Caco-2 (cell line): ENCODE data around the gene MBD6. TPM values are rescaled to one million over a fixed set of nuclear protein-coding genes. Genes with fewer than 3 reads are reported as not detected.
"Not testable (repeated sequence)": the region's sequence is repeated elsewhere in the genome, so short reads cannot be mapped to it uniquely, and the experiment has no call there.

Experiments
- BruUV-seq: library from RNA; stranded (reverse); fragments of 400-500 nt; replicated peaks from 2 replicates; lab custom pipeline; 2021; lab: Mats Ljungman, UMichigan
- CTCF ChIA-PET: fragments of 300-600 bp; sonication (Branson Sonifier 250); formaldehyde crosslinking; loops from one replicate; lab custom pipeline; 2022; ENCODE audit warnings: antibody characterized with exemption; lab: Charles Lee
- POLR2A ChIA-PET: fragments of 300-600 bp; sonication (Branson Sonifier 250); formaldehyde crosslinking; loops from one replicate; lab custom pipeline; 2022; ENCODE audit warnings: antibody characterized with exemption; lab: Charles Lee
- DNase-seq, 2 experiments: peaks; one replicate each; pipeline versions ENCODE4 v3.0.0 to v3.0.0-alpha.2; 2020 to 2022
- H3K27me3 ChIP-seq: replicated peaks from 2 replicates; pipeline ENCODE4 v1.6.0; 2011; ENCODE audit warnings: low read length; ENCODE audit not compliant: control insufficient read depth, insufficient read depth
- H3K36me3 ChIP-seq: 2 replicates; pipeline ENCODE4 v1.5.1; 2011; ENCODE audit warnings: low read length; ENCODE audit not compliant: control insufficient read depth, insufficient read depth
- H3K4me1 ChIP-seq: fragments of 250-450 bp; sonication (Bioruptor Pico); 2 replicates; pipeline ENCODE4 v1.5.1; 2020; ENCODE audit warnings: mild to moderate bottlenecking
- H3K4me3 ChIP-seq: 2 replicates; pipeline ENCODE4 v1.5.1; 2011; ENCODE audit warnings: low read depth, mild to moderate bottlenecking, control low read depth, low read length
- H3K9me3 ChIP-seq: fragments of 250-450 bp; sonication (Bioruptor Pico); 2 replicates; pipeline ENCODE4 v1.5.1; 2020; ENCODE audit warnings: mild to moderate bottlenecking, moderate library complexity
- H3K27ac Mint-ChIP-seq: one replicate; pipeline ENCODE4 v1.8.0; 2022; ENCODE audit warnings: mixed read lengths; ENCODE audit not compliant: unreplicated experiment
- H3K27me3 Mint-ChIP-seq: one replicate; pipeline ENCODE4 v1.8.0; 2022; ENCODE audit warnings: mixed read lengths; ENCODE audit not compliant: insufficient read depth, unreplicated experiment
- H3K36me3 Mint-ChIP-seq: one replicate; pipeline ENCODE4 v1.8.0; 2022; ENCODE audit warnings: mild to moderate bottlenecking, mixed read lengths; ENCODE audit not compliant: insufficient read depth, unreplicated experiment
- H3K4me1 Mint-ChIP-seq: one replicate; pipeline ENCODE4 v1.8.0; 2022; ENCODE audit warnings: low read depth, mixed read lengths; ENCODE audit not compliant: unreplicated experiment
- H3K4me3 Mint-ChIP-seq: one replicate; pipeline ENCODE4 v1.8.0; 2022; ENCODE audit warnings: mild to moderate bottlenecking, moderate library complexity, mixed read lengths; ENCODE audit not compliant: unreplicated experiment
- H3K9me3 Mint-ChIP-seq: one replicate; pipeline ENCODE4 v1.8.0; 2022; ENCODE audit warnings: mixed read lengths; ENCODE audit not compliant: unreplicated experiment
- CTCF ChIP-seq, 2 experiments: fragments of 200-600 bp in 1 of 2; IDR thresholded peaks; 1 replicate in 1 of 2; 2 replicates in 1 of 2; pipeline versions ENCODE4 v1.5.1 to v1.8.0; 2011 to 2022; ENCODE audit warnings: antibody characterized with exemption in 1 of 2, control low read depth in 1 of 2, inconsistent platforms in 1 of 2, low read depth in 1 of 2, low read length in 1 of 2, mild to moderate bottlenecking in 1 of 2, moderate library complexity in 1 of 2; ENCODE audit not compliant: insufficient read depth in 1 of 2, severe bottlenecking in 1 of 2, unreplicated experiment in 1 of 2
- intact Hi-C: fragments of 100-400 bp; cut with micrococcal nuclease; formaldehyde crosslinking; loops from one replicate; pipeline ENCODE4 v1.10.0; 2022; ENCODE audit not compliant: unreplicated experiment
- total RNA-seq: library from RNA; stranded (reverse); gene quantifications from 2 replicates; pipeline ENCODE4 v1.2.3, GENCODE V29; 2022

Gene MBD6
- total RNA-seq, 1 experiment from 2014 or later, result 82.2 TPM

GRCh38 chr12:57517187-57517586, 5.4 kb upstream of the MBD6 start:
- Mint-ChIP-seq H3K4me3 (peak overlapping the region; percentile 86), H3K27ac (peak overlapping the region; percentile 94)

DNA sequence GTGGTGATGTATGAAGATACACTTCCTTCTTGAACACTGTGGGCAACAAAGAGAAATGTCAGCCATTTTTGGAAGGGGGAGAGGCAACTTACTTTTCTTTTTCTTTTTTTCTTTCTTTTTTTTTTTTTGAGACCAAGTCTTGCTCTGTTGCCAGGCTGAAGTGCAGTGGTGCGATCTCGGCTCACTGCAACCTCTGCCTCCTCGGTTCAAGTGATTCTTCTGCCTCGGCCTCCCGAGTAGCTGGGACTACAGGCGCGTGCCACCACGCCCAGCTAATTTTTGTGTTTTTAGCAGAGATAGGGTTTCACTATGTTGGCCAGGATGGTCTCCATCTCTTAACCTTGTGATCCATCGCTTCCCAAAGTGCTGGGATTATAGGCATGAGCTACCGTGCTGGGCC, 4.9 kb upstream of the MBD6 start:
- Mint-ChIP-seq H3K4me3 (peak overlapping the region; percentile 86), H3K36me3 (peaks cover 98% of the 10 kb centered on the region), H3K4me1 (peaks cover 22% of the 10 kb centered on the region), H3K27ac (peak overlapping the region; percentile 94)
- H3K27me3 ChIP-seq, BruUV-seq, DNase-seq, H3K4me3 ChIP-seq, H3K9me3 Mint-ChIP-seq, CTCF ChIA-PET, H3K36me3 ChIP-seq, H3K27me3 Mint-ChIP-seq, H3K9me3 ChIP-seq, intact Hi-C loops: not testable (repeated sequence)
- POLR2A ChIA-PET, result interaction anchor here (0.9 kb wide), 1 partner anchor 14 kb away, joined by 3 read pairs; no protein-coding TSS in a partner anchor
- H3K4me1 ChIP-seq, result peaks cover 20% of the 10 kb centered on the region

More at GRCh38 chr12:57517187-57517586, 5.4 kb upstream of the MBD6 start:
- Mint-ChIP-seq H3K36me3 (peaks cover 100% of the 10 kb centered on the region), H3K4me1 (peaks cover 22% of the 10 kb centered on the region), H3K27me3 (no peaks in the 10 kb centered on the region), H3K9me3 (no peaks in the 10 kb centered on the region)
- Histone ChIP-seq H3K4me3 (no peak overlapping the region), H3K4me1 (peaks cover 20% of the 10 kb centered on the region), H3K27me3 (no peaks in the 10 kb centered on the region), H3K9me3 (no peaks in the 10 kb centered on the region), H3K36me3 (peaks cover 4% of the 10 kb centered on the region)
- no peak for TF ChIP-seq CTCF (IDR thresholded peaks at IDR 0.05; ENCODE audit: insufficient read depth in 1 of 2, low read depth in 1 of 2, low read length in 1 of 2, severe bottlenecking in 1 of 2, unreplicated experiment in 1 of 2)
- ChIA-PET CTCF (no interaction called here), POLR2A (interaction anchor here (0.6 to 0.9 kb wide), 2 partner anchors 13 to 29 kb away, joined by 3 to 7 read pairs; no protein-coding TSS in a partner anchor)
- intact Hi-C loops, result no loop called here
- BruUV-seq, result no TSS peak
- no peak for DNase-seq

- peaks cover 22% of the 10 kb centered on the region for H3K4me1 Mint-ChIP-seq
- H3K4me3 ChIP-seq, result peak overlapping the region; percentile 71; the same call in 1 of the 2 replicates
- peaks cover 4% of the 10 kb centered on the region for H3K36me3 ChIP-seq
- peaks cover 20% of the 10 kb centered on the region for H3K4me1 ChIP-seq
- intact Hi-C loops, result no loop called here
- H3K9me3 ChIP-seq, result no peaks in the 10 kb centered on the region
- DNase-seq, result no peak
- POLR2A ChIA-PET, result no interaction called here
- H3K4me3 Mint-ChIP-seq, result peak overlapping the region; percentile 86
- CTCF ChIA-PET, result no interaction called here
- no peak for TF ChIP-seq CTCF (IDR thresholded peaks at IDR 0.05; ENCODE audit: insufficient read depth in 1 of 2, low read depth in 1 of 2, low read length in 1 of 2, severe bottlenecking in 1 of 2, unreplicated experiment in 1 of 2)
- H3K36me3 Mint-ChIP-seq, result peaks cover 98% of the 10 kb centered on the region
- H3K27ac Mint-ChIP-seq, result peak overlapping the region; percentile 94
- H3K27me3 Mint-ChIP-seq, result no peaks in the 10 kb centered on the region
- H3K27me3 ChIP-seq, result no peaks in the 10 kb centered on the region
- no peaks in the 10 kb centered on the region for H3K9me3 Mint-ChIP-seq
- no TSS peak for BruUV-seq
Observed at GRCh38 chr12:57518176-57518919, 4.3 kb upstream of the MBD6 start.
